Measurements from ENCODE around the gene ZNF121. TPM values are rescaled to one million over a fixed set of nuclear protein-coding genes. Genes with fewer than 3 reads are reported as not detected.
"Not testable (repeated sequence)": the region's sequence is repeated elsewhere in the genome, so short reads cannot be mapped to it uniquely, and the experiment has no call there.

ZNF121 gene
- total RNA-seq, 4 donors from 2014 or later = 28.1 to 44.6 (median 31.2) TPM

GRCh38 chr19:9580728-9581127 is 3.6 kb downstream of the ZNF121 start:
- no peak for DNase-seq (ENCODE audit: low spot score in 2 of 2)
- WGBS, 2 donors = 89 to 96% methylated on average over 5 of the region's 5 CpGs
- H3K4me3 ChIP-seq (ENCODE audit: low read depth, poor library complexity, severe bottlenecking) = no peak overlapping the region
- intact Hi-C loops (cut with DNase I; ENCODE audit: low total_unique reads) = no loop called here
- TF ChIP-seq POLR2A (IDR thresholded peaks at IDR 0.05) = no peak

- intact Hi-C loops (cut with DNase I; ENCODE audit: low total_unique reads) = no loop called here
- H3K4me3 ChIP-seq (ENCODE audit: low read depth, poor library complexity, severe bottlenecking) = no peak overlapping the region
- WGBS, 2 donors = 97 to 98% methylated on average over 6 of the region's 6 CpGs
- DNase-seq (ENCODE audit: low spot score in 2 of 2) = no peak
- TF ChIP-seq CTCF (IDR thresholded peaks at IDR 0.05) (no peak), POLR2A (IDR thresholded peaks at IDR 0.05) (no peak)
Measured at GRCh38 chr19:9570255-9570654, 14.0 kb downstream of the ZNF121 start.

GRCh38 chr19:9566729-9567128 is 17.6 kb downstream of the ZNF121 start:
- 95 to 96% methylated on average over 1 of the region's 1 CpG for WGBS, 2 donors
- H3K4me3 ChIP-seq (ENCODE audit: low read depth, poor library complexity, severe bottlenecking) = no peak overlapping the region
- intact Hi-C loops (cut with DNase I; ENCODE audit: low total_unique reads) = loop anchor here (1.0 kb wide), 1 partner anchor 25 kb away; no protein-coding TSS in a partner anchor
- TF ChIP-seq POLR2A (IDR thresholded peaks at IDR 0.05) (no peak), CTCF (IDR thresholded peaks at IDR 0.05) (no peak)
- no peak for DNase-seq (ENCODE audit: low spot score in 2 of 2)

- no peak overlapping the region for H3K4me3 ChIP-seq (ENCODE audit: low read depth, poor library complexity, severe bottlenecking)
- TF ChIP-seq CTCF (IDR thresholded peaks at IDR 0.05) (no peak), POLR2A (IDR thresholded peaks at IDR 0.05) (no peak)
- intact Hi-C loops (cut with DNase I; ENCODE audit: low total_unique reads) = no loop called here
- WGBS, 2 donors = 97 to 98% methylated on average over 9 of the region's 9 CpGs
- DNase-seq (ENCODE audit: low spot score in 2 of 2) = no peak
Measured at GRCh38 chr19:9565900-9566705, 18.2 kb downstream of the ZNF121 start.

GRCh38 chr19:9552536-9553274 is 31.6 kb downstream of the ZNF121 start:
- TF ChIP-seq CTCF (IDR thresholded peaks at IDR 0.05) = no peak
- no peak for TF ChIP-seq POLR2A (IDR thresholded peaks at IDR 0.05)
- intact Hi-C loops (cut with DNase I; ENCODE audit: low total_unique reads) = no loop called here
- H3K4me3 ChIP-seq (ENCODE audit: low read depth, poor library complexity, severe bottlenecking) = no peak overlapping the region
- no peak for DNase-seq (ENCODE audit: low spot score in 2 of 2)
- WGBS, 2 donors = 92 to 98% methylated on average over 7 of the region's 7 CpGs

- no peak for TF ChIP-seq CTCF (IDR thresholded peaks at IDR 0.05)
- no peak for TF ChIP-seq POLR2A (IDR thresholded peaks at IDR 0.05)
- 83 to 89% methylated on average over 9 to 11 of the region's 11 CpGs for WGBS, 2 donors
- intact Hi-C loops (cut with DNase I; ENCODE audit: low total_unique reads) = loop anchor here (5.0 kb wide), 1 partner anchor 491 kb away; no protein-coding TSS in a partner anchor
- no peak overlapping the region for H3K4me3 ChIP-seq (ENCODE audit: low read depth, poor library complexity, severe bottlenecking)
- DNase-seq (ENCODE audit: low spot score in 2 of 2) = no peak
Measured at GRCh38 chr19:9547870-9548269, 36.4 kb downstream of the ZNF121 start.

GRCh38 chr19:9541281-9541680 is 43.0 kb downstream of the ZNF121 start:
- intact Hi-C loops (cut with DNase I; ENCODE audit: low total_unique reads); DNase-seq (ENCODE audit: low spot score in 2 of 2); H3K4me3 ChIP-seq (ENCODE audit: low read depth, poor library complexity, severe bottlenecking): not testable (repeated sequence)
- WGBS, 2 donors = 92 to 100% methylated on average over 8 to 9 of the region's 12 CpGs

- H3K4me3 ChIP-seq (ENCODE audit: low read depth, poor library complexity, severe bottlenecking); DNase-seq (ENCODE audit: low spot score in 2 of 2); intact Hi-C loops (cut with DNase I; ENCODE audit: low total_unique reads): not testable (repeated sequence)
- 96 to 100% methylated on average over 1 of the region's 1 CpG for WGBS, 2 donors
Measured at GRCh38 chr19:9539921-9540320, 44.4 kb downstream of the ZNF121 start.

GRCh38 chr19:9539201-9539600 is 45.1 kb downstream of the ZNF121 start:
- intact Hi-C loops (cut with DNase I; ENCODE audit: low total_unique reads); H3K4me3 ChIP-seq (ENCODE audit: low read depth, poor library complexity, severe bottlenecking); DNase-seq (ENCODE audit: low spot score in 2 of 2): not testable (repeated sequence)
- 77 to 85% methylated on average over 6 of the region's 6 CpGs for WGBS, 2 donors
